HCT116 (cell line): Measurements from ENCODE around the gene NIF3L1. TPM values are rescaled to one million over a fixed set of nuclear protein-coding genes. Genes with fewer than 3 reads are reported as not detected.
"Not testable (repeated sequence)": the region's sequence is repeated elsewhere in the genome, so short reads cannot be mapped to it uniquely, and the experiment has no call there.

Experiments used
- ATAC-seq: fragments of 200-7000 bp; cut with Tn5 transposase; 2 replicates; pipeline ENCODE4 v1.9.1; 2020; ENCODE audit warnings: mild to moderate bottlenecking, moderate library complexity
- BruUV-seq: library from RNA; stranded (reverse); fragments of 400-500 nt; replicated peaks from 2 replicates; lab custom pipeline; 2021; lab: Mats Ljungman, UMichigan
- CTCF ChIA-PET: fragments of 300-600 bp; sonication (Branson Sonifier 250); formaldehyde crosslinking; loops from one replicate; lab custom pipeline; 2021; ENCODE audit warnings: antibody characterized with exemption; lab: Charles Lee
- POLR2A ChIA-PET: fragments of 300-600, 350-600 bp; sonication (Branson Sonifier 250); formaldehyde crosslinking; loops from one replicate; lab custom pipeline; 2021; ENCODE audit warnings: antibody characterized with exemption; lab: Charles Lee
- RAD21 ChIA-PET, 2 experiments: fragments of 300-600 bp; sonication (Branson Sonifier 250); formaldehyde crosslinking; loops; one replicate each; lab custom pipeline; 2023; ENCODE audit warnings: low total read pairs in 2 of 2; ENCODE audit not compliant: uncharacterized antibody in 2 of 2, unreplicated experiment in 2 of 2, low non-redundant PET in 1 of 2; lab: Charles Lee
- DNase-seq: peaks from one replicate; pipeline ENCODE4 v3.0.0-alpha.2; 2010; ENCODE audit warnings: low read depth, low spot score
- H2AFZ ChIP-seq: fragments of 200-600 bp; shearing (Covaris generic), sonication (generic); 2 replicates; pipeline ENCODE4 v1.6.1; 2017; ENCODE audit warnings: low read depth, mixed run types, mixed read lengths, antibody characterized with exemption, low read length; ENCODE audit not compliant: poor library complexity, severe bottlenecking
- H3K27ac ChIP-seq: 2 replicates; pipeline ENCODE4 v1.5.1; 2012; ENCODE audit warnings: low read depth, low read length
- H3K27me3 ChIP-seq: fragments of 200-600 bp; sonication (generic); 2 replicates; pipeline ENCODE4 v1.6.1; 2016; ENCODE audit warnings: mixed run types, low read length, mixed read lengths; ENCODE audit not compliant: insufficient read depth
- H3K36me3 ChIP-seq, 2 experiments: fragments of 200-500 bp in 1 of 2; fragments of 200-600 bp in 1 of 2; sonication (Bioruptor generic) in 1 of 2; sonication (generic) in 1 of 2; 2 replicates each; pipeline versions ENCODE4 v1.5.1 to v1.6.1; 2014 to 2016; ENCODE audit warnings: low read length in 2 of 2, inconsistent platforms in 1 of 2, mixed read lengths in 1 of 2, mixed run types in 1 of 2; ENCODE audit not compliant: insufficient read depth in 2 of 2, control insufficient read depth in 1 of 2
- H3K4me1 ChIP-seq, 2 experiments: fragments of 200-600 bp in 1 of 2; sonication (generic) in 1 of 2; 2 replicates each; pipeline versions ENCODE4 v1.5.1 to v1.6.1; 2012 to 2017; ENCODE audit warnings: low read length in 2 of 2, inconsistent platforms in 1 of 2, mild to moderate bottlenecking in 1 of 2, mixed read lengths in 1 of 2, mixed run types in 1 of 2, moderate library complexity in 1 of 2; ENCODE audit not compliant: insufficient read depth in 2 of 2, control insufficient read depth in 1 of 2
- H3K4me2 ChIP-seq: fragments of 200-600 bp; sonication (generic); 2 replicates; pipeline ENCODE4 v1.6.1; 2017; ENCODE audit warnings: mixed run types, low read length, mixed read lengths
- H3K4me3 ChIP-seq, 2 experiments: fragments of 200-600 bp in 1 of 2; sonication (generic) in 1 of 2; replicated peaks in 1 of 2; 2 replicates each; pipeline ENCODE4 v1.5.1; 2011 to 2016; ENCODE audit warnings: low read length in 2 of 2, control low read depth in 1 of 2, low read depth in 1 of 2, mild to moderate bottlenecking in 1 of 2, mixed read lengths in 1 of 2, mixed run types in 1 of 2
- H3K79me2 ChIP-seq: fragments of 200-600 bp; sonication (generic); 2 replicates; pipeline ENCODE4 v1.6.1; 2017; ENCODE audit warnings: mild to moderate bottlenecking, mixed run types, low read length, moderate library complexity, mixed read lengths; ENCODE audit not compliant: insufficient read depth
- H3K9ac ChIP-seq: fragments of 200-600 bp; sonication (generic); 2 replicates; pipeline ENCODE4 v1.6.1; 2016; ENCODE audit warnings: low read length, mixed read lengths
- H3K9me2 ChIP-seq: fragments of 200-600 bp; sonication (generic), shearing (Covaris generic); 2 replicates; pipeline ENCODE4 v1.6.1; 2017; ENCODE audit warnings: mixed run types, mild to moderate bottlenecking, moderate library complexity; ENCODE audit not compliant: insufficient read depth
- H3K9me3 ChIP-seq, 2 experiments: fragments of 200-500 bp in 1 of 2; fragments of 200-600 bp in 1 of 2; sonication (Bioruptor generic) in 1 of 2; sonication (generic) in 1 of 2; 2 replicates each; pipeline ENCODE4 v1.6.1; 2014 to 2017; ENCODE audit warnings: low read length in 2 of 2, mixed read lengths in 2 of 2, inconsistent platforms in 1 of 2, low read depth in 1 of 2, mild to moderate bottlenecking in 1 of 2, mixed run types in 1 of 2, moderate library complexity in 1 of 2; ENCODE audit not compliant: control insufficient read depth in 1 of 2, insufficient read depth in 1 of 2
- H4K20me1 ChIP-seq: fragments of 200-600 bp; sonication (generic), shearing (Covaris generic); 2 replicates; pipeline ENCODE4 v1.6.1; 2017; ENCODE audit warnings: mixed run types, mild to moderate bottlenecking, moderate library complexity; ENCODE audit not compliant: insufficient read depth
- FOSL1 ChIP-seq: IDR thresholded peaks from 2 replicates; pipeline ENCODE4 v1.6.1; 2012; ENCODE audit warnings: low read depth
- RAD21 ChIP-seq: IDR thresholded peaks from 2 replicates; pipeline ENCODE4 v1.6.1; 2012; ENCODE audit warnings: low read depth, mild to moderate bottlenecking
- intact Hi-C: fragments of 100-400 bp; cut with micrococcal nuclease; formaldehyde crosslinking; loops from 2 replicates; pipeline ENCODE4 v1.10.0; 2022
- total RNA-seq: library from RNA; stranded (reverse); gene quantifications from one replicate; pipeline ENCODE4 v1.2.1, GENCODE V29; 2021; ENCODE audit not compliant: unreplicated experiment

Gene NIF3L1
- total RNA-seq, 1 experiment from 2014 or later = 44.7 TPM

- Histone ChIP-seq H3K4me2 (no peak overlapping the region), H3K9me3 (no peaks in the 10 kb centered on the region), H3K9ac (no peak overlapping the region), H2AFZ (no peak overlapping the region), H3K36me3 (peaks cover 28 to 40% of the 10 kb centered on the region in 2 experiments), H3K4me3 (no peak overlapping the region), H3K27ac (no peak overlapping the region), H4K20me1 (no peaks in the 10 kb centered on the region), H3K79me2 (no peaks in the 10 kb centered on the region), H3K27me3 (no peaks in the 10 kb centered on the region), H3K4me1 (no peaks in the 10 kb centered on the region), H3K9me2 (no peaks in the 10 kb centered on the region)
- DNase-seq = no peak
- TF ChIP-seq FOSL1 = no peak
- no peak for TF ChIP-seq RAD21
- BruUV-seq = no TSS peak
- no peak for ATAC-seq
- ChIA-PET RAD21 (no interaction called here), POLR2A (interaction anchor here (1.0 kb wide), 1 partner anchor 12 kb away, joined by 4 read pairs; no protein-coding TSS in a partner anchor), CTCF (no interaction called here)
- intact Hi-C loops = no loop called here
Observed at GRCh38 chr2:200878289-200878880, 10.8 kb upstream of the NIF3L1 start.

GRCh38 chr2:200881715-200882249 lies 7.4 kb upstream of the NIF3L1 start:
- Histone ChIP-seq H3K36me3 (peaks cover 31 to 33% of the 10 kb centered on the region in 2 experiments), H3K79me2 (peaks cover 12% of the 10 kb centered on the region)
- H3K4me2 ChIP-seq, H3K9me2 ChIP-seq, H3K4me1 ChIP-seq, ATAC-seq, H3K4me3 ChIP-seq, H3K9ac ChIP-seq, H2AFZ ChIP-seq, H3K27me3 ChIP-seq, H3K9me3 ChIP-seq, H4K20me1 ChIP-seq, H3K27ac ChIP-seq, CTCF ChIA-PET, intact Hi-C loops, BruUV-seq, DNase-seq, RAD21 ChIA-PET: not testable (repeated sequence)
- POLR2A ChIA-PET = interaction anchor here (0.6 kb wide), 1 partner anchor 53 kb away, joined by 3 read pairs; no protein-coding TSS in a partner anchor
